GM06990 (cell line): ENCODE results near the gene CARD10.

Source experiments
- DNase-seq: peaks from one replicate; pipeline ENCODE4 v3.0.0-alpha.2; 2011; ENCODE audit not compliant: insufficient read length; ENCODE audit errors: extremely low read depth
- H3K27me3 ChIP-seq: replicated peaks from 2 replicates; pipeline ENCODE4 v1.6.0; 2011; ENCODE audit warnings: low read length; ENCODE audit not compliant: control insufficient read depth, insufficient read depth
- H3K36me3 ChIP-seq: 2 replicates; pipeline ENCODE4 v1.5.1; 2011; ENCODE audit warnings: low read length; ENCODE audit not compliant: control insufficient read depth, insufficient read depth
- H3K4me3 ChIP-seq: replicated peaks from 2 replicates; pipeline ENCODE4 v1.5.1; 2011; ENCODE audit warnings: low read depth, mild to moderate bottlenecking, control low read depth, low read length
- TF ChIP-seq, protein P1 (sequence below): IDR thresholded peaks from 2 replicates; pipeline ENCODE4 v1.5.1; 2011; ENCODE audit warnings: low read length, control low read depth, mild to moderate bottlenecking, inconsistent platforms; ENCODE audit not compliant: insufficient read depth, poor library complexity, severe bottlenecking

The CARD10 gene

DNA sequence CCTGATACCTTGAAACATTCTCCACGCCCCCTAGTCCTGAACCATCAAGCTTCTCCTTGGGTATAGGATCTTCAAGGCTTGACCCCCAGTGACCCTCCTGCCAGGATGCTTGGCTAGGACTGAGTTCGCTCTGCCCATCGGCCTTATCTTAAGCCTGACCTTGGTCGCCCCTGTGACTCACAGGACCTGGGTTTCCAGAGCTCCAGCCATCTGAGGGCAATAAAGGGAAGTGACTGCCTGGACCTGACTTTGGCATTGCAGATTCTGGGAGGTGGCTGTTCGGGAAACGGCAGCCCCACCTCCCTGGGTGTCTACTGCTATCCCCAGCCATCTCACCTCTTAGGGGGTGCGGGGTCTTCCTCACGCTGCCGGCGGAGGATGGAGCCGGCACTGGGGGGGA is 15.4 kb downstream of the CARD10 start:
- Histone ChIP-seq H3K36me3 (no peaks in the 10 kb centered on the region), H3K27me3 (no peaks in the 10 kb centered on the region; the same call in 1 of the 2 replicates), H3K4me3 (no peak overlapping the region)
- TF ChIP-seq, protein P1, sequence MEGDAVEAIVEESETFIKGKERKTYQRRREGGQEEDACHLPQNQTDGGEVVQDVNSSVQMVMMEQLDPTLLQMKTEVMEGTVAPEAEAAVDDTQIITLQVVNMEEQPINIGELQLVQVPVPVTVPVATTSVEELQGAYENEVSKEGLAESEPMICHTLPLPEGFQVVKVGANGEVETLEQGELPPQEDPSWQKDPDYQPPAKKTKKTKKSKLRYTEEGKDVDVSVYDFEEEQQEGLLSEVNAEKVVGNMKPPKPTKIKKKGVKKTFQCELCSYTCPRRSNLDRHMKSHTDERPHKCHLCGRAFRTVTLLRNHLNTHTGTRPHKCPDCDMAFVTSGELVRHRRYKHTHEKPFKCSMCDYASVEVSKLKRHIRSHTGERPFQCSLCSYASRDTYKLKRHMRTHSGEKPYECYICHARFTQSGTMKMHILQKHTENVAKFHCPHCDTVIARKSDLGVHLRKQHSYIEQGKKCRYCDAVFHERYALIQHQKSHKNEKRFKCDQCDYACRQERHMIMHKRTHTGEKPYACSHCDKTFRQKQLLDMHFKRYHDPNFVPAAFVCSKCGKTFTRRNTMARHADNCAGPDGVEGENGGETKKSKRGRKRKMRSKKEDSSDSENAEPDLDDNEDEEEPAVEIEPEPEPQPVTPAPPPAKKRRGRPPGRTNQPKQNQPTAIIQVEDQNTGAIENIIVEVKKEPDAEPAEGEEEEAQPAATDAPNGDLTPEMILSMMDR: no peak
- DNase-seq: no peak

DNA sequence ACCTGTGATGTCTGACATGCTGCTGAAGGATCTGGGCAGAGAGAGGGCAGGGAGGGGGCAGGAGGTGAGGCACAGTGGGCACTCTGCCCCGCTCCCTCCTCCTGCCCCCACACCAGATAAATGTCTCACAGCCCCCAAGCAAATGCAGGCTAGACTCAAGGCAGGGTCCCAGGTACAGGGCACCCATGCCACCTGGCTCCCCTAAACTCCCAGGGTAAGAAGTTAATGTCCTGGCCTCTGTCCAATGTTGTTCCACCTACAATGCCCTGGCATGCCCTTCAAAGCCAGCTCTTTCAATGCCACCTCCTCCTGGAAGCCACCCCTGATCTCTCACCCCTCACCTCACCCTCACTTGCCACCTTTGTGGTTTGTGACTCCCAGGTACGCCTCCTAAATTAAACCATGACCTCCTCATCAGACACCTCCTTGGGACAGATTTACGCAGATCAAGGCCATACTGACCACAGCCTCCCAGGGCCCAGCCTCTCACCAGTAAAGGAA is 16.0 kb downstream of the CARD10 start:
- Histone ChIP-seq H3K4me3 (no peak overlapping the region), H3K36me3 (no peaks in the 10 kb centered on the region), H3K27me3 (no peaks in the 10 kb centered on the region; the same call in 1 of the 2 replicates)
- DNase-seq: no peak
- TF ChIP-seq, protein P1: no peak

DNA sequence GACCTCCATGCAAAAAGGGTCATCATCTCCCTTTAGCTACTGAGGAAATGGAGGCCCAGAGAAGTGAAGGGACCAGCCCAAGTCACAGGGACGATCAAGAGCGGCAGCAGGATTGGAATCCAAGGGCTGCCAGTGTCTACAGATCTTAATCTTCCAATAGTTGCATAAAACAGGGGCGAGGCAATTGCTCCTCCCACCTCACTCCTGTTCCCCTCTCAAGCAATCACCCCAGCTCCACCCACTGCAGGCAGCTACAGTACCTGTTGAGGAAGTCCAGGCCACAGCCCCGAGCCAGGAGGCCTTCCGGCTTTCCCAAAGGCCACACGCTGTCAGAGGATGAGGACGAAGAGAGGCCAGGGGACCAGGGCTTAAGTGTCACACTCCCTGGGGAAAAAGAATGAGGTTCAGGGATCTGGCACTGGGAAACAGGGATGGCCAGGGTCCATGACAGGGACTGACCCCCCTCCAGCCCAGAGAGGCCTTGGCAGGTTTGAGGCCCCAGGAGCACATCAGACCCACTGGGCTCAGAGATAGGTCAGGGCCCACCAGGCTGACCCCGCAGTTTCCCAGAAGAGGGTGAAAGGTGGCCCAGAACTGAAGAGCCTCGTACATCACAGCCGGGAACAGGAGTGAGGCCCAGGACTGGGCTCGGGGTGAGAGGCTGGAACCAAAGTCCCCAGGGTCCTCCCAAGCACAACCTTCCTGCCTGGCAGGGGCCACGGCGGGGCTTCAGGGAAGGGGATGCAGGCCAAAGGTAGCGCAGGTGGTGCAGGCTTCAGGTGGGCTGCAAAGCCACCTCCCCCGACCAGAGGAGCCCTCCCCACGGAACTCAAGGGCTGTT is 16.7 kb downstream of the CARD10 start:
- no peak for DNase-seq
- Histone ChIP-seq H3K4me3 (no peak overlapping the region), H3K36me3 (no peaks in the 10 kb centered on the region), H3K27me3 (no peaks in the 10 kb centered on the region; the same call in 1 of the 2 replicates)
- TF ChIP-seq, protein P1: no peak

DNA sequence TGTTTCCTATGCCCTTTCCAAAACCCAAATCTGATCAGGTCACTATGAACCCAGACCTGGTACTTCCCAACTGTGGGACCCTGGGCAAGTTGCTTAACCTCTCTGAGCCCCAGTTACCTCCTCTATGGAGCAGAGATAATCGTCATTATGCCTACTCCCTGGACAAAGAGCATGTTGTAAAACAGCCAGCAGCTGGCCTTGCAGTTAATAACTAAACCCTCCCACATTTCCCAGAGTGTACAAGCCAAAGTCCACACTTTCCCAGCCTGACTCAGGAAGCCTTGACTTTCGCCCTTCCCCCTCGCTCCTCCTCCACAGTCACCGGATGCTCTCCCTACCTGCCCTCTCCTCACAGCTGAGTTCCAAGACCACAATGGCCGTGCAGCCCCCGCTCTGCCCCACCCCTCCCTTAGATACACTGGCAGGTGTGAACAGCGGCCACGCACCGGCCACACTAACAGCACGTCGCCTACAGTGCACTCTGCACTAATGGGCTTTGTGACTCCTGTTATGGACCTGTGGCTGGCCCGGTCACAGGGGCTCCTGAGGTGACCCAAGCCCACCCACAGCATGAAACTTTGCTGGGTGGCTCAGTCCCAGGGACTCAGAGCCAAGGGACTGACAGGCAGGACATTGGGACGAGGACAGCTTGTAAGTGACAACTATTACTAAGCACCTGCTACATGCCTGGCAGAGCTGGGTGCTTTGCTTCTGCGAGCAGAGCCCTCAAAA is 17.4 kb downstream of the CARD10 start:
- no peaks in the 10 kb centered on the region for H3K36me3 ChIP-seq
- H3K27me3 ChIP-seq: no peaks in the 10 kb centered on the region; the same call in 1 of the 2 replicates
- TF ChIP-seq, protein P1: no peak
- DNase-seq: no peak
- H3K4me3 ChIP-seq: no peak overlapping the region

DNA sequence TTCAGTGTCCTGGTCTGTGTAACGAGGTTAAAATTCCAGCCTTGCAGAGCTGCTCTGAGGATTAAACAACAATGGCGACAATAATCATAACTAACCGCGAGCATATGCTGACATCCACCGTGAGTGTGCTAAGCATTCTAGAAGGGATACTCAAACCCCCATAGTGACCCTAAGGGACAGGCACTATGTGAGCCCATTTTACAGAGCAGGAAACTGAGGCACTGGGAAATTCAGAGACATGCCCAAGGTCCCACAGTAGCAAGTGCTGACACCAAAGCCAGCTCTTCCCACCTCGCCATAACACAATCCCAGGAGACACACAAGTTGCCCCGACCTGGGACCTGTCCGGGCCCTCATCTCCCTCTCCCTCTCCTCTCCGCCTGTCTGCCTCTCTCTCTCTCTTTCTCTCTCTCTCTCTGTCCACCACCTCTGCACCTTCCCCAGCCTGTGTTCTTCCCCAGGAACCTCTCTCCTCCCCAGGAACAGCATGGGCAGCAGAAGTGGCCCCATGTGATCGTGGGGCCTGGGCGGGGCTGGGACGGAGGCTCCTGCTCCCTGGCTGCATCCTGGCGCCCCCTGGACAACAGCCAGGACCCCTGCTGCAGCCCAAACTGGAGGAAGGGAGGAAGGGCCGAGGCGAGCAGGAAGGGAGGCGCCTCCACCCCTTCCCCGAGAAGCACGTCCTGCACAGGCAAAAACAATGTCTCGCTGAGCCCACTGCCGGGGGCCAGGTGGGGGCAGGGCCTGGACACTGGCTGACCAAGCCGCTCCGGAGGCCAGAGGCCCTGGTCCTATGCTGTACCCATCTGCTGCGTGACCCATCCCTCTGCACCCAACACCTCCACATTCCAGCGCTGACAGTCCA is 18.2 kb downstream of the CARD10 start:
- no peaks in the 10 kb centered on the region; the same call in 1 of the 2 replicates for H3K27me3 ChIP-seq
- H3K36me3 ChIP-seq: no peaks in the 10 kb centered on the region
- no peak for DNase-seq
- H3K4me3 ChIP-seq: no peak overlapping the region
- TF ChIP-seq, protein P1: no peak
